K562 (cell line): ENCODE data around the gene NOL4L. TPM values are rescaled to one million over a fixed set of nuclear protein-coding genes. Genes with fewer than 3 reads are reported as not detected.
A peak's percentile ranks its signal among the peaks of the same experiment; 100 is the strongest.

Source experiments
- ATAC-seq: fragments of 200-7000 bp; cut with Tn5 transposase; 3 replicates; pipeline ENCODE4 v1.9.1; 2020; ENCODE audit warnings: moderate library complexity
- BruUV-seq: library from RNA; stranded (reverse); fragments of 400-500 nt; replicated peaks from 2 replicates; lab custom pipeline; 2021; lab: Mats Ljungman, UMichigan
- CTCF ChIA-PET: fragments of 300-600 bp; formaldehyde crosslinking; extraction: SDS; loops from one replicate; lab custom pipeline; 2021; ENCODE audit warnings: low intra/inter-chr PET ratio; lab: Yijun Ruan, JAX
- POLR2A ChIA-PET: fragments of 300-600, 350-650 bp; sonication (Branson Sonifier 250); formaldehyde crosslinking; extraction: SDS; loops from one replicate; lab custom pipeline; 2021; ENCODE audit warnings: antibody characterized with exemption, inconsistent platforms; lab: Yijun Ruan, JAX
- DNase-seq, 4 experiments: peaks; one replicate each; pipeline versions ENCODE4 v3.0.0 to v3.0.0-alpha.2; 2011 to 2018; ENCODE audit warnings: low spot score in 3 of 4, mixed read lengths in 3 of 4; ENCODE audit errors: extremely low read depth in 1 of 4
- FAIRE-seq: peaks from 2 replicates; lab custom pipeline; 2011; peaks lifted over from hg19 to GRCh38; lab: Jason Lieb, UNC
- H2AFZ ChIP-seq: 2 replicates; pipeline ENCODE4 v1.6.0; 2011; ENCODE audit warnings: low read depth, low read length, control low read depth, inconsistent platforms
- H3K27ac ChIP-seq: fragments of 200-600 bp; 3 replicates; pipeline ENCODE4 v1.8.0; 2011; ENCODE audit warnings: low read depth, mild to moderate bottlenecking, control low read depth, inconsistent platforms, low read length, moderate library complexity, mixed read lengths; ENCODE audit errors: extremely low read depth
- H3K27me3 ChIP-seq, 2 experiments: fragments of 300-600 bp in 1 of 2; 2 replicates in 1 of 2; 3 replicates in 1 of 2; pipeline versions ENCODE4 v1.6.0 to v1.8.0; 2011; ENCODE audit warnings: inconsistent platforms in 2 of 2, low read length in 2 of 2, mild to moderate bottlenecking in 1 of 2, mixed read lengths in 1 of 2, moderate library complexity in 1 of 2; ENCODE audit not compliant: control insufficient read depth in 2 of 2, insufficient read depth in 2 of 2
- H3K36me3 ChIP-seq: fragments of 300-600 bp; 3 replicates; pipeline ENCODE4 v1.8.0; 2011; ENCODE audit warnings: mild to moderate bottlenecking, low read length, inconsistent platforms; ENCODE audit not compliant: control insufficient read depth, insufficient read depth
- H3K4me1 ChIP-seq, 2 experiments: fragments of 200-600 bp in 1 of 2; replicated peaks in 1 of 2; 2 replicates in 1 of 2; 3 replicates in 1 of 2; pipeline versions ENCODE4 v1.5.1 to v1.8.0; 2011; ENCODE audit warnings: inconsistent platforms in 2 of 2, low read length in 2 of 2, mild to moderate bottlenecking in 1 of 2, mixed read lengths in 1 of 2, moderate library complexity in 1 of 2; ENCODE audit not compliant: control insufficient read depth in 2 of 2, insufficient read depth in 2 of 2
- H3K4me2 ChIP-seq: 2 replicates; pipeline ENCODE4 v1.6.1; 2011; ENCODE audit warnings: low read length, control low read depth, inconsistent platforms, mixed read lengths; ENCODE audit not compliant: insufficient read depth
- H3K4me3 ChIP-seq: fragments of 200-600 bp; sonication (generic), shearing (Covaris generic); 2 replicates; pipeline ENCODE4 v1.5.1; 2016; ENCODE audit warnings: control low read depth, inconsistent platforms
- H3K79me2 ChIP-seq: fragments of 200-600 bp; 3 replicates; pipeline ENCODE4 v1.8.0; 2011; ENCODE audit warnings: low read length, inconsistent platforms; ENCODE audit not compliant: control insufficient read depth, insufficient read depth
- H3K9ac ChIP-seq, 2 experiments: 2 replicates each; pipeline versions ENCODE4 v1.6.0 to v1.6.1; 2011; ENCODE audit warnings: low read depth in 2 of 2, low read length in 2 of 2, control low read depth in 1 of 2, inconsistent platforms in 1 of 2, mild to moderate bottlenecking in 1 of 2, mixed read lengths in 1 of 2; ENCODE audit not compliant: insufficient read depth in 1 of 2
- H3K9me1 ChIP-seq: one replicate; pipeline ENCODE4 v1.6.0; 2011; ENCODE audit warnings: inconsistent platforms, mild to moderate bottlenecking, low read length, moderate library complexity; ENCODE audit not compliant: control insufficient read depth, insufficient read depth
- H3K9me3 ChIP-seq: replicated peaks from 2 replicates; pipeline ENCODE4 v1.5.1; 2011; ENCODE audit warnings: low read depth, low read length, inconsistent platforms; ENCODE audit not compliant: control insufficient read depth, insufficient read depth
- H4K20me1 ChIP-seq: replicated peaks from 2 replicates; pipeline ENCODE4 v1.6.1; 2011; ENCODE audit warnings: low read length, inconsistent platforms, mixed read lengths; ENCODE audit not compliant: control insufficient read depth, insufficient read depth
- CEBPB ChIP-seq: fragments of 450-650 bp; IDR thresholded peaks from 2 replicates; pipeline ENCODE4 v1.6.1; 2016; ENCODE audit warnings: missing genetic modification characterization, missing compliant biosample characterization
- CSDE1 ChIP-seq, 2 experiments: fragments of 450-650 bp; IDR thresholded peaks; 2 replicates each; pipeline ENCODE4 v1.6.1; 2016; ENCODE audit warnings: mild to moderate bottlenecking in 1 of 2
- EGR1 ChIP-seq: fragments of 450-650 bp; conservative IDR thresholded peaks from 2 replicates; pipeline ENCODE4 v1.6.1; 2017; ENCODE audit warnings: mild to moderate bottlenecking
- FOSL1 ChIP-seq: fragments of 200-800 bp; sonication (Bioruptor generic); conservative IDR thresholded peaks from 2 replicates; pipeline ENCODE4 v1.6.1; 2016; ENCODE audit warnings: missing genetic modification characterization, missing compliant biosample characterization
- POU5F1 ChIP-seq: fragments of 150-350 bp; IDR thresholded peaks from 2 replicates; pipeline ENCODE4 v1.6.1; 2014; ENCODE audit warnings: borderline replicate concordance, low read length, low read depth, mild to moderate bottlenecking; ENCODE audit not compliant: partially characterized antibody
- PRPF4 ChIP-seq: fragments of 200-400 bp; formaldehyde crosslinking; IDR thresholded peaks from one replicate; pipeline ENCODE4 v1.6.1; 2017; ENCODE audit warnings: low read length, low read depth, mild to moderate bottlenecking; ENCODE audit not compliant: insufficient read depth, poor library complexity, severe bottlenecking
- SMAD4 ChIP-seq: fragments of 250-450 bp; sonication (Bioruptor Pico); conservative IDR thresholded peaks from 2 replicates; pipeline ENCODE4 v1.8.0; 2021; ENCODE audit warnings: inconsistent platforms, mild to moderate bottlenecking, moderate library complexity
- SNIP1 ChIP-seq: fragments of 450-650 bp; IDR thresholded peaks from 2 replicates; pipeline ENCODE4 v1.7.1; 2017; ENCODE audit warnings: low read depth, mild to moderate bottlenecking
- TAF1 ChIP-seq: IDR thresholded peaks from 2 replicates; pipeline ENCODE4 v1.6.1; 2011; ENCODE audit warnings: mild to moderate bottlenecking, low read length, moderate library complexity; ENCODE audit not compliant: insufficient read depth, control insufficient read depth, severe bottlenecking; ENCODE audit errors: extremely low read depth
- ZBTB7A ChIP-seq: IDR thresholded peaks from 2 replicates; pipeline ENCODE4 v1.6.1; 2011; ENCODE audit warnings: low read depth, mild to moderate bottlenecking, low read length, moderate library complexity, borderline replicate concordance; ENCODE audit not compliant: control insufficient read depth
- ZNF551 ChIP-seq: fragments of 250-450 bp; sonication (Bioruptor Pico); IDR thresholded peaks from 2 replicates; pipeline ENCODE4 v1.5.0; 2021; ENCODE audit warnings: mild to moderate bottlenecking, moderate library complexity
- WGBS: fragments of 100-300 bp; shearing (Covaris generic); methylation state at CpG from one replicate; pipeline ENCODE4 v1.1.6; 2016; ENCODE audit warnings: low coverage, mixed read lengths; ENCODE audit not compliant: insufficient coverage; ENCODE audit errors: missing lambda C conversion rate; 5-methylcytosine and 5-hydroxymethylcytosine counted together
- in situ Hi-C: fragments of 300-500 bp; cut with MboI; formaldehyde crosslinking; loops from 4 replicates; pipeline ENCODE4 v1.15.0; 2018; ENCODE audit warnings: inconsistent platforms, mixed read lengths
- intact Hi-C: fragments of 100-400 bp; cut with micrococcal nuclease; formaldehyde crosslinking; loops from 2 replicates; pipeline ENCODE4 v1.14.2; 2022
- polyA plus RNA-seq, 8 experiments: library from polyadenylated mRNA; depleted of rRNA in 4 of 8; stranded (reverse) in 5 of 8; unstranded in 3 of 8; fragments of >200 nt; fragmentation: Nextera tagmentation in 2 of 8; fragmentation: Illumina TruSeq in 1 of 8; extraction: Ambion mirVana in 2 of 8; extraction: Trizol in 1 of 8; gene quantifications; 2 replicates each; pipeline versions ENCODE4 v1.2.1 to v1.2.3, GENCODE V29; 2011 to 2014; ENCODE audit warnings: inconsistent platforms in 1 of 8, missing spikeins in 1 of 8
- total RNA-seq, 7 experiments: library from RNA; depleted of rRNA in 6 of 7; stranded (reverse); fragments of >200 nt in 6 of 7; fragmentation: Illumina TruSeq in 2 of 7; extraction: Trizol in 2 of 7; gene quantifications; 2 replicates each; pipeline versions ENCODE4 v1.2.1 to v1.2.3, GENCODE V29; 2011 to 2021; ENCODE audit warnings: low replicate concordance in 1 of 7
- TF ChIP-seq, protein P1 (sequence below), 3 experiments: fragments of 200-800 bp in 1 of 3; sonication (Bioruptor generic) in 1 of 3; sonication (generic) in 1 of 3; formaldehyde crosslinking in 1 of 3; IDR thresholded peaks; 2 replicates each; pipeline versions ENCODE4 v1.6.1 to v1.8.0; 2016 to 2022; ENCODE audit warnings: mild to moderate bottlenecking in 2 of 3, missing compliant biosample characterization in 2 of 3, missing genetic modification characterization in 2 of 3, missing genetic modification reagents in 1 of 3
- TF ChIP-seq, protein P2 (sequence below): IDR thresholded peaks from 3 replicates; pipeline ENCODE4 v1.6.1; 2011; ENCODE audit warnings: borderline replicate concordance, mild to moderate bottlenecking; ENCODE audit not compliant: insufficient read length, insufficient read depth
- TF ChIP-seq, protein P3 (sequence below): sonication (generic); formaldehyde crosslinking; IDR thresholded peaks from 2 replicates; pipeline ENCODE4 v1.8.1; 2023; ENCODE audit warnings: missing genetic modification reagents, mild to moderate bottlenecking, borderline replicate concordance

The NOL4L gene
- total and polyA plus RNA-seq, 9 of the 15 experiments (the other 6 are each of a cell fraction or from before 2014, with no cell fraction given) = 5.1 to 36.2 (median 13.6) TPM

DNA sequence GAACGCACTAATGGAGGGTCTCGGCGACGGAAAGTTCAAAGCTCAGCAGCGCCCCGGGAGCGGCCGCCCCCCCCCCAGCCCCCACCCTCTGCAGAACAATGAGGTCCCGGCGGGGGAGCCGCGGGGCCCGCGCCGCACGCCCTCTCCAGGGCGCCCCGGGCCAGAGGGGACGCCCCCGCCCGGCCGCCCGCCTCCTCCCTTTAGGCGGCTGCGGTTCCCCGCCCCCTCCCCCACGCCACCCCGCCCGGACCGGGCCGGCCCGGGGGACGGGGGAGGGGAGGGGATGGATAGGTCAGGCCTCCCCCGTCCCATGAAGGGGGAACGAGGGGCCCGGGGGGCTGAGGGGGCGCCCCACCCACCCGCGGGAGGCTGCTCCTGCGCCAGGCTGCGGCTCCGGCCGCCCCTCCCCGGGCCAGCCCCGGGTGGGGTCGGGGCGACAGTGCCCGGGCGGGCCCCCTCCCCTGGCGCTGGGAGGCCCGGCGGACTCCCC lies 1.5 kb downstream of the NOL4L start:
- ChIA-PET POLR2A (no interaction called here), CTCF (no interaction called here)
- H3K4me3 ChIP-seq = peak overlapping the region; percentile 87
- no peak for FAIRE-seq
- H4K20me1 ChIP-seq = no peaks in the 10 kb centered on the region; the same call in 1 of the 2 replicates
- no CpG with 5 or more reads among the region's 52 CpGs for WGBS
- in situ Hi-C loops (no loop called here), intact Hi-C loops (loop anchor here (5.0 kb wide), 4 partner anchors 49 to 226 kb away; partner anchors contain the start of gene ASXL1)
- peak overlapping the region; percentile 83; the same call in 1 of the 3 replicates for H3K27ac ChIP-seq
- H3K4me1 ChIP-seq = peaks cover 50 to 64% of the 10 kb centered on the region in 2 experiments
- no peaks in the 10 kb centered on the region for H3K9me3 ChIP-seq
- ATAC-seq = peak; percentile 48
- H3K9ac ChIP-seq = peak overlapping the region in 1 of 2 experiments; percentile 73; a peak in 1 of 4 replicates
- H3K36me3 ChIP-seq = no peaks in the 10 kb centered on the region; the same call in 2 of the 3 replicates
- peaks cover 52% of the 10 kb centered on the region for H3K79me2 ChIP-seq
- H3K27me3 ChIP-seq = no peaks in the 10 kb centered on the region
- BruUV-seq = no TSS peak
- H3K4me2 ChIP-seq = no peak overlapping the region; the same call in 1 of the 2 replicates
- no peak overlapping the region for H2AFZ ChIP-seq
- no peaks in the 10 kb centered on the region for H3K9me1 ChIP-seq
- DNase-seq = peak in 3 of 4 experiments; percentile 73 to 79 (median 77)
- TF ChIP-seq ZBTB7A = peak; percentile 92
- TF ChIP-seq FOSL1 = peak; percentile 43
- TF ChIP-seq CEBPB = no peak
- no peak for TF ChIP-seq SNIP1
- TF ChIP-seq ZNF551 (CRISPR knock-in tag) = no peak
- TF ChIP-seq SMAD4 = no peak
- TF ChIP-seq PRPF4 = peak; percentile 18
- 0 out of 2 replicates have a peak, but pooled peaks have one; percentile 22 for TF ChIP-seq EGR1
- TF ChIP-seq CSDE1 (IDR thresholded peaks at IDR 0.05) = no peak
- no peak for TF ChIP-seq POU5F1
- peak; percentile 24 for TF ChIP-seq TAF1
- TF ChIP-seq, protein P1, sequence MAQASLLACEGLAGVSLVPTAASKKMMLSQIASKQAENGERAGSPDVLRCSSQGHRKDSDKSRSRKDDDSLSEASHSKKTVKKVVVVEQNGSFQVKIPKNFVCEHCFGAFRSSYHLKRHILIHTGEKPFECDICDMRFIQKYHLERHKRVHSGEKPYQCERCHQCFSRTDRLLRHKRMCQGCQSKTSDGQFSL (CRISPR knock-in tag; IDR thresholded peaks at IDR 0.05) = no peak
- TF ChIP-seq, protein P1 (tag; IDR thresholded peaks at IDR 0.05) = peak in 1 of 2 experiments; percentile 83; a peak in 2 of 4 replicates
- TF ChIP-seq, protein P2, sequence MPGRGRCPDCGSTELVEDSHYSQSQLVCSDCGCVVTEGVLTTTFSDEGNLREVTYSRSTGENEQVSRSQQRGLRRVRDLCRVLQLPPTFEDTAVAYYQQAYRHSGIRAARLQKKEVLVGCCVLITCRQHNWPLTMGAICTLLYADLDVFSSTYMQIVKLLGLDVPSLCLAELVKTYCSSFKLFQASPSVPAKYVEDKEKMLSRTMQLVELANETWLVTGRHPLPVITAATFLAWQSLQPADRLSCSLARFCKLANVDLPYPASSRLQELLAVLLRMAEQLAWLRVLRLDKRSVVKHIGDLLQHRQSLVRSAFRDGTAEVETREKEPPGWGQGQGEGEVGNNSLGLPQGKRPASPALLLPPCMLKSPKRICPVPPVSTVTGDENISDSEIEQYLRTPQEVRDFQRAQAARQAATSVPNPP = no peak
- TF ChIP-seq, protein P3, sequence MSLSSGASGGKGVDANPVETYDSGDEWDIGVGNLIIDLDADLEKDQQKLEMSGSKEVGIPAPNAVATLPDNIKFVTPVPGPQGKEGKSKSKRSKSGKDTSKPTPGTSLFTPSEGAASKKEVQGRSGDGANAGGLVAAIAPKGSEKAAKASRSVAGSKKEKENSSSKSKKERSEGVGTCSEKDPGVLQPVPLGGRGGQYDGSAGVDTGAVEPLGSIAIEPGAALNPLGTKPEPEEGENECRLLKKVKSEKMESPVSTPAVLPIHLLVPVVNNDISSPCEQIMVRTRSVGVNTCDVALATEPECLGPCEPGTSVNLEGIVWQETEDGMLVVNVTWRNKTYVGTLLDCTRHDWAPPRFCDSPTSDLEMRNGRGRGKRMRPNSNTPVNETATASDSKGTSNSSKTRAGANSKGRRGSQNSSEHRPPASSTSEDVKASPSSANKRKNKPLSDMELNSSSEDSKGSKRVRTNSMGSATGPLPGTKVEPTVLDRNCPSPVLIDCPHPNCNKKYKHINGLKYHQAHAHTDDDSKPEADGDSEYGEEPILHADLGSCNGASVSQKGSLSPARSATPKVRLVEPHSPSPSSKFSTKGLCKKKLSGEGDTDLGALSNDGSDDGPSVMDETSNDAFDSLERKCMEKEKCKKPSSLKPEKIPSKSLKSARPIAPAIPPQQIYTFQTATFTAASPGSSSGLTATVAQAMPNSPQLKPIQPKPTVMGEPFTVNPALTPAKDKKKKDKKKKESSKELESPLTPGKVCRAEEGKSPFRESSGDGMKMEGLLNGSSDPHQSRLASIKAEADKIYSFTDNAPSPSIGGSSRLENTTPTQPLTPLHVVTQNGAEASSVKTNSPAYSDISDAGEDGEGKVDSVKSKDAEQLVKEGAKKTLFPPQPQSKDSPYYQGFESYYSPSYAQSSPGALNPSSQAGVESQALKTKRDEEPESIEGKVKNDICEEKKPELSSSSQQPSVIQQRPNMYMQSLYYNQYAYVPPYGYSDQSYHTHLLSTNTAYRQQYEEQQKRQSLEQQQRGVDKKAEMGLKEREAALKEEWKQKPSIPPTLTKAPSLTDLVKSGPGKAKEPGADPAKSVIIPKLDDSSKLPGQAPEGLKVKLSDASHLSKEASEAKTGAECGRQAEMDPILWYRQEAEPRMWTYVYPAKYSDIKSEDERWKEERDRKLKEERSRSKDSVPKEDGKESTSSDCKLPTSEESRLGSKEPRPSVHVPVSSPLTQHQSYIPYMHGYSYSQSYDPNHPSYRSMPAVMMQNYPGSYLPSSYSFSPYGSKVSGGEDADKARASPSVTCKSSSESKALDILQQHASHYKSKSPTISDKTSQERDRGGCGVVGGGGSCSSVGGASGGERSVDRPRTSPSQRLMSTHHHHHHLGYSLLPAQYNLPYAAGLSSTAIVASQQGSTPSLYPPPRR = no peak
